Tongue (tissue), 2 donors: Measurements from ENCODE around the gene EZR. TPM values are rescaled to one million over a fixed set of nuclear protein-coding genes. Genes with fewer than 3 reads are reported as not detected.
"Not testable (repeated sequence)": the region's sequence is repeated elsewhere in the genome, so short reads cannot be mapped to it uniquely, and the experiment has no call there.

Experiments
- DNase-seq: peaks from one replicate; pipeline ENCODE4 v3.0.0-alpha.2; 2015
- total RNA-seq: library from RNA; depleted of rRNA; stranded (reverse); fragments of >200 nt; gene quantifications from one replicate; pipeline ENCODE4 v1.2.3, GENCODE V29; 2014

Gene EZR
- total RNA-seq, 1 donor from 2014 or later: 66.9 TPM

GRCh38 chr6:158797331-158798310 lies 21.5 kb downstream of the EZR start:
- DNase-seq: no peak

- DNase-seq: no peak
Observed at GRCh38 chr6:158796353-158796752, 22.8 kb downstream of the EZR start.

GRCh38 chr6:158795516-158795915 lies 23.7 kb downstream of the EZR start:
- no peak for DNase-seq

- DNase-seq: no peak
Observed at GRCh38 chr6:158793432-158793831, 25.7 kb downstream of the EZR start.

GRCh38 chr6:158792505-158792904 lies 26.7 kb downstream of the EZR start:
- not testable (repeated sequence) for DNase-seq

- DNase-seq: no peak
Observed at GRCh38 chr6:158791274-158791855, 27.8 kb downstream of the EZR start.

GRCh38 chr6:158789115-158789917 lies 29.9 kb downstream of the EZR start:
- DNase-seq: no peak

- DNase-seq: no peak
Observed at GRCh38 chr6:158787395-158787794, 31.8 kb downstream of the EZR start.

GRCh38 chr6:158786645-158787304 lies 32.4 kb downstream of the EZR start:
- DNase-seq: no peak

- no peak for DNase-seq
Observed at GRCh38 chr6:158785036-158785435, 34.1 kb downstream of the EZR start.

GRCh38 chr6:158784505-158784904 lies 34.7 kb downstream of the EZR start:
- no peak for DNase-seq

GRCh38 chr6:158783851-158784250 lies 35.3 kb downstream of the EZR start:
- no peak for DNase-seq

- DNase-seq: no peak
Observed at GRCh38 chr6:158783167-158783450, 36.1 kb downstream of the EZR start.

GRCh38 chr6:158782432-158783166 lies 36.6 kb downstream of the EZR start:
- no peak for DNase-seq

GRCh38 chr6:158781692-158782373 lies 37.3 kb downstream of the EZR start:
- DNase-seq: no peak

GRCh38 chr6:158780988-158781691 lies 38.0 kb downstream of the EZR start:
- DNase-seq: no peak

- no peak for DNase-seq
Observed at GRCh38 chr6:158780246-158780884, 38.8 kb downstream of the EZR start.

- DNase-seq: no peak
Observed at GRCh38 chr6:158778005-158778527, 41.1 kb downstream of the EZR start.

GRCh38 chr6:158777510-158777909 lies 41.7 kb downstream of the EZR start:
- no peak for DNase-seq

GRCh38 chr6:158776737-158777136 lies 42.4 kb downstream of the EZR start:
- no peak for DNase-seq
